Measurements from ENCODE around the gene GRM8. TPM values are rescaled to one million over a fixed set of nuclear protein-coding genes. Genes with fewer than 3 reads are reported as not detected.

Gene GRM8
- total RNA-seq, 1 donor from 2014 or later, result 7.8 TPM

DNA sequence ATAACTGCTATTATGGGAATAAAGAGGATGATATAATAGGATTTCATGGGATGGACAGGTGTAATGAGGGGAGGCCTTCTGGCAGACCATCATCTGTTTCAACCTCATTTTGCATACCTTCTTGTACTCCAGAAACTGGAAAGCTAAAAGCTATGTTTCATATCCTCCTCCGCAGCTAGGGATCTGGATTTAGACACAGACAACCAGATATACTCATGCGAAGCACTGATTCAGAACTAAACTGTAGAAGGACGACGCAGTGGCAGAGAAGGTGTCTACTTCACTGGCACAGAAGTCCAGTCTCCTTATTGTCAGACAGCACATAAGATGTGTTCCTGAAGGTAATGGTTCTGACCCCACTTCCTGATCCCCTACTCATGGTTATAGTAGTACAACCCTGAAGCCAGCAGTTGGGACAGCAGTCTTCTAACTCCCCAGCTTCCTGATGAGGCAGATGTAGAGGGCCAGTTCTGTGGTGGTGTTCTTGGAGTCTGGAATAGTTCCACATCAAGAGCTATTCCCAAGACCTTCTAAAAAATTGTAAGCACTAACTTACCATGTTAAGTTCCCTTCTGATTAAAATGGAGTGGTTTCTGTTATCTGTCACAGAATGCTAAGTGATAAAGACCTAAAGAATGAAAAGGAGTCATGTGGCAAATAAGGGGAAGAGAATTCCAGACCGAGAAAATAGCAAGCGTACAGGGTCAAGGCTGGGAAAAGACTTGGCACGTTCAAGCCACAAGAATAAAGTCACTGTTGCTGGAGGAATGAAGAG, 550.3 kb downstream of the GRM8 start:
- peaks cover 2% of the 10 kb centered on the region for H3K9me3 Mint-ChIP-seq (ENCODE audit: unreplicated experiment)
- no peak overlapping the region for H3K4me3 Mint-ChIP-seq (ENCODE audit: unreplicated experiment)
- peaks cover 17% of the 10 kb centered on the region for H3K4me1 Mint-ChIP-seq (ENCODE audit: low read depth, unreplicated experiment)
- TF ChIP-seq, protein P1, sequence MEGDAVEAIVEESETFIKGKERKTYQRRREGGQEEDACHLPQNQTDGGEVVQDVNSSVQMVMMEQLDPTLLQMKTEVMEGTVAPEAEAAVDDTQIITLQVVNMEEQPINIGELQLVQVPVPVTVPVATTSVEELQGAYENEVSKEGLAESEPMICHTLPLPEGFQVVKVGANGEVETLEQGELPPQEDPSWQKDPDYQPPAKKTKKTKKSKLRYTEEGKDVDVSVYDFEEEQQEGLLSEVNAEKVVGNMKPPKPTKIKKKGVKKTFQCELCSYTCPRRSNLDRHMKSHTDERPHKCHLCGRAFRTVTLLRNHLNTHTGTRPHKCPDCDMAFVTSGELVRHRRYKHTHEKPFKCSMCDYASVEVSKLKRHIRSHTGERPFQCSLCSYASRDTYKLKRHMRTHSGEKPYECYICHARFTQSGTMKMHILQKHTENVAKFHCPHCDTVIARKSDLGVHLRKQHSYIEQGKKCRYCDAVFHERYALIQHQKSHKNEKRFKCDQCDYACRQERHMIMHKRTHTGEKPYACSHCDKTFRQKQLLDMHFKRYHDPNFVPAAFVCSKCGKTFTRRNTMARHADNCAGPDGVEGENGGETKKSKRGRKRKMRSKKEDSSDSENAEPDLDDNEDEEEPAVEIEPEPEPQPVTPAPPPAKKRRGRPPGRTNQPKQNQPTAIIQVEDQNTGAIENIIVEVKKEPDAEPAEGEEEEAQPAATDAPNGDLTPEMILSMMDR (IDR thresholded peaks at IDR 0.05; ENCODE audit: partially characterized antibody, unreplicated experiment), result no peak
- H3K27me3 Mint-ChIP-seq (ENCODE audit: unreplicated experiment), result peaks cover 3% of the 10 kb centered on the region
- no peak for DNase-seq
- H3K36me3 Mint-ChIP-seq (ENCODE audit: unreplicated experiment), result no peaks in the 10 kb centered on the region
- no peak overlapping the region for H3K27ac Mint-ChIP-seq (ENCODE audit: unreplicated experiment)

DNA sequence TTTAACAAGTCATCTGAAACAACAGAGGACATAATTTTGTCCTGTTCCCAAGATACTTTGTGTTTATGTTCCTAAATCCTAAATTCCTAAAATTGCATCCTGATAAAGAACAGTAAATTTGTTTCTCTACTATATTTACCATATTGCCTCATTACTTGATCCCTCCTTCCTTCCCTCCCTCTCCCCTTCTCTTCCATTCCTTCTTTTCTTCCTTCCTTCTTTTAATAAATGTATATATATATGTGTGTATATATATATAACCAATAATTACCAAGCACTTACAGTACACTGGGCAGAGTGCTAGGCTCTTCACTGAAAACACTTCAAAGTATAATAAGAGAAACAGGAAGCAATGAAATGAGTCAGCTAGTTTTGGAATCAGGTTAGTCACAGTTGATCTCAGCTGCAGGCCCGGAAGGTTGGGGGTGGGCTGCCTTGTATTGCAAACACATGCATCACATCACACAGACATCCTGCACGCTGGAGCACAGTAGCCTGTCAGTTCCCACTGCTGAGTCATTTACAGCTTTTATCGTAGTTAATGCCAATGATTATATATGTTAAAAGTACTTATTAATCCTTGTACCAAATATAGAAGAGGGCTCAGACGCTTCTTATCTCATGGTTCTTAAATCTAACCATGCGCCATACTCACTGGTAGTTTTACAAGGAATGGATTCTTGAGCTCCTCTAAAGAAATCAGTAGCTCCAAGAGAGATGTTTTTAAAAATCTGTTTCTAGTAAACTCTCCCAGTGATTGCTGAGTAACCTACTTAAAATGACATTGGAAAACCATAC, 551.7 kb downstream of the GRM8 start:
- Mint-ChIP-seq H3K9me3 (ENCODE audit: unreplicated experiment) (peaks cover 4% of the 10 kb centered on the region), H3K27me3 (ENCODE audit: unreplicated experiment) (peaks cover 3% of the 10 kb centered on the region), H3K4me3 (ENCODE audit: unreplicated experiment) (no peak overlapping the region), H3K27ac (ENCODE audit: unreplicated experiment) (no peak overlapping the region), H3K4me1 (ENCODE audit: low read depth, unreplicated experiment) (peaks cover 28% of the 10 kb centered on the region), H3K36me3 (ENCODE audit: unreplicated experiment) (no peaks in the 10 kb centered on the region)
- TF ChIP-seq, protein P1 (IDR thresholded peaks at IDR 0.05; ENCODE audit: partially characterized antibody, unreplicated experiment), result no peak
- DNase-seq, result peak; percentile 53

DNA sequence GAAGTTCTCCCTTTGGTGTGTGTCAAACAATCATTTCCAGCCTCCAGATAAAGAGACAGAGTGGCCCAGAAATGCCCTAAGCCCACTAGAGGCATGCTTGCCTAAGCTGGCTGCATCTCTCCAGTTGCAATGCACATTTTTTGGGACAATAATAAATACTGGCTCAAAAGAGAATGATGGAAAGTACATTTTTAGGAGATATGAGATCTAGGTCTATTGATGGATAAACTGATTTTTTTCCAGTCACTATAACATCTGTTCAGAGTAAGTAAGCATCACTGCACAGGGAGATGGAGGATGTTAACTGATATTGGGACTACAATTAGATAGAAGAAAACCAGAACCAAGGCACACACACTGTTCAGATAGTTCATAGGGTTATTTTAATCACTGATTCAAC, 553.0 kb downstream of the GRM8 start:
- H3K27ac Mint-ChIP-seq (ENCODE audit: unreplicated experiment), result no peak overlapping the region
- peaks cover 4% of the 10 kb centered on the region for H3K9me3 Mint-ChIP-seq (ENCODE audit: unreplicated experiment)
- TF ChIP-seq, protein P1 (IDR thresholded peaks at IDR 0.05; ENCODE audit: partially characterized antibody, unreplicated experiment), result no peak
- no peaks in the 10 kb centered on the region for H3K36me3 Mint-ChIP-seq (ENCODE audit: unreplicated experiment)
- H3K4me3 Mint-ChIP-seq (ENCODE audit: unreplicated experiment), result no peak overlapping the region
- no peak for DNase-seq
- H3K27me3 Mint-ChIP-seq (ENCODE audit: unreplicated experiment), result peaks cover 3% of the 10 kb centered on the region
- peaks cover 34% of the 10 kb centered on the region for H3K4me1 Mint-ChIP-seq (ENCODE audit: low read depth, unreplicated experiment)

DNA sequence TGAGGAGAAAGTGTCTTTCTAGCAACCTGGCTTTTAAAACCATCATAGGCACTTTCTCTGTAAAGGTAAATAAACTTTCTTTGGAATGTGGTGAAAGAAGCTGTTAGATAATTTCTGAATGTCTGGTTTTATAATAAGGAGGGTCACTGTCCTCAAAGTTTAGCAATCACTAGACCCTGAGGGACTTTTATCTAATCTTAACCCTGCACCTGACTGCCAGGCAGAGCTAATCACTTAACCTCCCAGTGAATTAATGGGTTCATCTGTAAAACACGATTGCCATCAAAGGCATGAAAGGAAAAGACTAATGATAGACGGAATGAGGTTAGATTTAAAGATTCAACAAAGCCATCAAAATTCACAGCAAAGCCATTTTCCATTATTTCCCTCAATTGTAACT, 553.8 kb downstream of the GRM8 start:
- no peak overlapping the region for H3K27ac Mint-ChIP-seq (ENCODE audit: unreplicated experiment)
- H3K4me3 Mint-ChIP-seq (ENCODE audit: unreplicated experiment), result no peak overlapping the region
- H3K36me3 Mint-ChIP-seq (ENCODE audit: unreplicated experiment), result no peaks in the 10 kb centered on the region
- peaks cover 4% of the 10 kb centered on the region for H3K9me3 Mint-ChIP-seq (ENCODE audit: unreplicated experiment)
- no peak for DNase-seq
- H3K27me3 Mint-ChIP-seq (ENCODE audit: unreplicated experiment), result peaks cover 3% of the 10 kb centered on the region
- TF ChIP-seq, protein P1 (IDR thresholded peaks at IDR 0.05; ENCODE audit: partially characterized antibody, unreplicated experiment), result no peak
- H3K4me1 Mint-ChIP-seq (ENCODE audit: low read depth, unreplicated experiment), result peaks cover 34% of the 10 kb centered on the region

DNA sequence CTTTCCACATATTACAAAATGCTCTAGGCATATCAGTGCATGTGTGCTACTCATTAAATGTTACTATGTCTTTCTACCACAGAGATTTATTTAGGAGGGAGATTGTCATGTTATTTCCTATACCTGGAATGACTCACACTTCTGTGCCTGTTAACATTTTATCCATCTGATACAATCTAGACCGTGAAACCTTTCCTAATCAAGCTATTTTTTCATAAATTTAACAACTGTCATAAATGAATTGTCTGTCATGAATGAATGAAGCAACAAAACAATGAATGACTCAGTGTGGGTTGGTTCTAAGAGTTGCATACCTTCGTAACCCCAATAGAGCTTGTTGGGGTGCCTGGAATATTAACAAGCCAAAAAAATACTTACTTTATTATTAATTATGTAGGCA, 554.3 kb downstream of the GRM8 start:
- H3K27ac Mint-ChIP-seq (ENCODE audit: unreplicated experiment), result no peak overlapping the region
- no peaks in the 10 kb centered on the region for H3K36me3 Mint-ChIP-seq (ENCODE audit: unreplicated experiment)

More for the DNA sequence above, 554.3 kb downstream of the GRM8 start:
- H3K4me3 Mint-ChIP-seq (ENCODE audit: unreplicated experiment), result no peak overlapping the region
- H3K4me1 Mint-ChIP-seq (ENCODE audit: low read depth, unreplicated experiment), result peaks cover 34% of the 10 kb centered on the region
- TF ChIP-seq, protein P1 (IDR thresholded peaks at IDR 0.05; ENCODE audit: partially characterized antibody, unreplicated experiment), result no peak
- DNase-seq, result no peak
- H3K27me3 Mint-ChIP-seq (ENCODE audit: unreplicated experiment), result peaks cover 3% of the 10 kb centered on the region
- H3K9me3 Mint-ChIP-seq (ENCODE audit: unreplicated experiment), result peaks cover 4% of the 10 kb centered on the region
